ENCODE data around the gene IMMP2L.

The IMMP2L gene

GRCh38 chr7:111529507-111530355 is 32.6 kb downstream of the IMMP2L start:
- no peak for TF ChIP-seq FOXP2 (optimal IDR thresholded peaks at IDR 0.05; ENCODE audit: borderline replicate concordance, extremely low read depth, extremely low read length, insufficient read depth)
- TF ChIP-seq, protein P1, sequence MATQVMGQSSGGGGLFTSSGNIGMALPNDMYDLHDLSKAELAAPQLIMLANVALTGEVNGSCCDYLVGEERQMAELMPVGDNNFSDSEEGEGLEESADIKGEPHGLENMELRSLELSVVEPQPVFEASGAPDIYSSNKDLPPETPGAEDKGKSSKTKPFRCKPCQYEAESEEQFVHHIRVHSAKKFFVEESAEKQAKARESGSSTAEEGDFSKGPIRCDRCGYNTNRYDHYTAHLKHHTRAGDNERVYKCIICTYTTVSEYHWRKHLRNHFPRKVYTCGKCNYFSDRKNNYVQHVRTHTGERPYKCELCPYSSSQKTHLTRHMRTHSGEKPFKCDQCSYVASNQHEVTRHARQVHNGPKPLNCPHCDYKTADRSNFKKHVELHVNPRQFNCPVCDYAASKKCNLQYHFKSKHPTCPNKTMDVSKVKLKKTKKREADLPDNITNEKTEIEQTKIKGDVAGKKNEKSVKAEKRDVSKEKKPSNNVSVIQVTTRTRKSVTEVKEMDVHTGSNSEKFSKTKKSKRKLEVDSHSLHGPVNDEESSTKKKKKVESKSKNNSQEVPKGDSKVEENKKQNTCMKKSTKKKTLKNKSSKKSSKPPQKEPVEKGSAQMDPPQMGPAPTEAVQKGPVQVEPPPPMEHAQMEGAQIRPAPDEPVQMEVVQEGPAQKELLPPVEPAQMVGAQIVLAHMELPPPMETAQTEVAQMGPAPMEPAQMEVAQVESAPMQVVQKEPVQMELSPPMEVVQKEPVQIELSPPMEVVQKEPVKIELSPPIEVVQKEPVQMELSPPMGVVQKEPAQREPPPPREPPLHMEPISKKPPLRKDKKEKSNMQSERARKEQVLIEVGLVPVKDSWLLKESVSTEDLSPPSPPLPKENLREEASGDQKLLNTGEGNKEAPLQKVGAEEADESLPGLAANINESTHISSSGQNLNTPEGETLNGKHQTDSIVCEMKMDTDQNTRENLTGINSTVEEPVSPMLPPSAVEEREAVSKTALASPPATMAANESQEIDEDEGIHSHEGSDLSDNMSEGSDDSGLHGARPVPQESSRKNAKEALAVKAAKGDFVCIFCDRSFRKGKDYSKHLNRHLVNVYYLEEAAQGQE (IDR thresholded peaks at IDR 0.05; ENCODE audit: insufficient read depth in 1 of 2, low read depth in 2 of 2, low read length in 2 of 2), result no peak
- TF ChIP-seq SIN3A (IDR thresholded peaks at IDR 0.05; ENCODE audit: borderline replicate concordance, insufficient read depth, low read length), result no peak
- no peak for TF ChIP-seq POLR2AphosphoS5 (IDR thresholded peaks at IDR 0.05; ENCODE audit: low read depth, low read length)
- TF ChIP-seq TAF1 (IDR thresholded peaks at IDR 0.05; ENCODE audit: borderline replicate concordance, insufficient read depth, low read length), result no peak

DNA sequence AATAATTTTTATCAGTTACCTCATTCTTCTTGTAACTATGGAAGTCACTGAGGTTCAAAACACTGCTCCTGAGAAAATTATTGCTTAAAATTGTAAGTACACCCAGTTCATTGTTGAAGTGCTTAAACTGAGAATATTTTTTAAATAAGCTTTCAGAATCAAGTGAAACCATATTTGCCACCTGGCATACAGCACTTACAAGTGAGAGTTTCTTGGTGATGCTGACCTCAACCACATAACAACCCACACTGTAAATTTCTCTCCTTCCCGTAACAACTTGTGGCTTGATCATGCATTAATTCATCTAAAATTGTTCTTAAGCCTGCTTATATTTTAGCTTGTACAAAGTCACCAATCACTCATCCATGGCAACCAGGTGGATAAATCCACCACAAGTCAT is 34.0 kb downstream of the IMMP2L start:
- TF ChIP-seq, protein P1 (IDR thresholded peaks at IDR 0.05; ENCODE audit: insufficient read depth in 1 of 2, low read depth in 2 of 2, low read length in 2 of 2), result no peak
- TF ChIP-seq FOXP2 (optimal IDR thresholded peaks at IDR 0.05; ENCODE audit: borderline replicate concordance, extremely low read depth, extremely low read length, insufficient read depth), result no peak
- TF ChIP-seq SIN3A (IDR thresholded peaks at IDR 0.05; ENCODE audit: borderline replicate concordance, insufficient read depth, low read length), result no peak
- TF ChIP-seq POLR2AphosphoS5 (IDR thresholded peaks at IDR 0.05; ENCODE audit: low read depth, low read length), result no peak
- TF ChIP-seq TAF1 (IDR thresholded peaks at IDR 0.05; ENCODE audit: borderline replicate concordance, insufficient read depth, low read length), result no peak

DNA sequence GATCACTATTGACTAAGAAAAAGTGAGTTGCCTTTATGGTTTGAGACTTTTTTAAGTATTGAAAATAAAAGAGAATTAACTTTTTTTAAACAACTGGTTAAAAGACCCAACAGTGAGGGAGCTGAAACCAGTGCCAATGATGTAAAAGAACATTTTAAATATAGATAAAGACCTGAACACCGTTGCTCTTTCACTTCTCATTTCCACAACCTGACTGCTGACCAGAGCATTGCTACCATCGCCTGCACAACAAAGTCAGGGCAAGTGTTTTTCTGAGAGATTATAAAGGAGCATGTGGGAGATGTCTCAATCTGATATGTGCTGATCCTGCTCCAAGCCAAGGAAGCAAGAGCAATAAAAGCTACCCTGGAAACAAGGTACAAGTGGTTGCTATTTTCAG is 34.7 kb downstream of the IMMP2L start:
- TF ChIP-seq, protein P1 (IDR thresholded peaks at IDR 0.05; ENCODE audit: insufficient read depth in 1 of 2, low read depth in 2 of 2, low read length in 2 of 2), result no peak
- TF ChIP-seq SIN3A (IDR thresholded peaks at IDR 0.05; ENCODE audit: borderline replicate concordance, insufficient read depth, low read length) (no peak), POLR2AphosphoS5 (IDR thresholded peaks at IDR 0.05; ENCODE audit: low read depth, low read length) (no peak), FOXP2 (optimal IDR thresholded peaks at IDR 0.05; ENCODE audit: borderline replicate concordance, extremely low read depth, extremely low read length, insufficient read depth) (no peak), TAF1 (IDR thresholded peaks at IDR 0.05; ENCODE audit: borderline replicate concordance, insufficient read depth, low read length) (no peak)

DNA sequence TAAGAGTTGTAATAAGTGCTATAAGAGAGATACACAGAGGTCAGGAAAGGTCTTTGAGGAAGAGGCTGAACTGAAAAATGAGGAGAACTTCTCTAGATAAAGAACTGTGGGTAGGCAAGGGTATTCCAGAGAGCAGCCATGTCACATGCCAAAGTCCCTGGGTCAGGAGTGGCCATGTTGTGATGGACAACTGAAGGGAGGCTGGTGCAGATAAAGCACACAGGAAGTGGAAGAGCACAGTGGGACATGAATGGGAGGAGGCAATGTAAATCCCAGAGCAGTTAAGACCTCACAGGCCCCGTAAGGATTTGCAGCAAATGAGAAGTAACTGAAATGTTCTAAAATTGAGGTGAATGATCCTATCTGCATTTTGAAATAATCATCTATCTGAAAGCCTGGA is 37.2 kb downstream of the IMMP2L start:
- no peak for TF ChIP-seq TAF1 (IDR thresholded peaks at IDR 0.05; ENCODE audit: borderline replicate concordance, insufficient read depth, low read length)

- TF ChIP-seq FOXP2 (optimal IDR thresholded peaks at IDR 0.05; ENCODE audit: borderline replicate concordance, extremely low read depth, extremely low read length, insufficient read depth) (no peak), TAF1 (IDR thresholded peaks at IDR 0.05; ENCODE audit: borderline replicate concordance, insufficient read depth, low read length) (no peak), POLR2AphosphoS5 (IDR thresholded peaks at IDR 0.05; ENCODE audit: low read depth, low read length) (no peak), SIN3A (IDR thresholded peaks at IDR 0.05; ENCODE audit: borderline replicate concordance, insufficient read depth, low read length) (no peak)
- TF ChIP-seq, protein P1 (IDR thresholded peaks at IDR 0.05; ENCODE audit: insufficient read depth in 1 of 2, low read depth in 2 of 2, low read length in 2 of 2), result no peak
Measured at GRCh38 chr7:111521660-111522059, 40.6 kb downstream of the IMMP2L start.
